ENCODE results near the gene TGFB2. TPM values are rescaled to one million over a fixed set of nuclear protein-coding genes. Genes with fewer than 3 reads are reported as not detected.
A peak's percentile ranks its signal among the peaks of the same experiment; 100 is the strongest.

Gene TGFB2
- total and polyA plus RNA-seq, 2 experiments from 2014 or later = 13.6 to 17.1 TPM

DNA sequence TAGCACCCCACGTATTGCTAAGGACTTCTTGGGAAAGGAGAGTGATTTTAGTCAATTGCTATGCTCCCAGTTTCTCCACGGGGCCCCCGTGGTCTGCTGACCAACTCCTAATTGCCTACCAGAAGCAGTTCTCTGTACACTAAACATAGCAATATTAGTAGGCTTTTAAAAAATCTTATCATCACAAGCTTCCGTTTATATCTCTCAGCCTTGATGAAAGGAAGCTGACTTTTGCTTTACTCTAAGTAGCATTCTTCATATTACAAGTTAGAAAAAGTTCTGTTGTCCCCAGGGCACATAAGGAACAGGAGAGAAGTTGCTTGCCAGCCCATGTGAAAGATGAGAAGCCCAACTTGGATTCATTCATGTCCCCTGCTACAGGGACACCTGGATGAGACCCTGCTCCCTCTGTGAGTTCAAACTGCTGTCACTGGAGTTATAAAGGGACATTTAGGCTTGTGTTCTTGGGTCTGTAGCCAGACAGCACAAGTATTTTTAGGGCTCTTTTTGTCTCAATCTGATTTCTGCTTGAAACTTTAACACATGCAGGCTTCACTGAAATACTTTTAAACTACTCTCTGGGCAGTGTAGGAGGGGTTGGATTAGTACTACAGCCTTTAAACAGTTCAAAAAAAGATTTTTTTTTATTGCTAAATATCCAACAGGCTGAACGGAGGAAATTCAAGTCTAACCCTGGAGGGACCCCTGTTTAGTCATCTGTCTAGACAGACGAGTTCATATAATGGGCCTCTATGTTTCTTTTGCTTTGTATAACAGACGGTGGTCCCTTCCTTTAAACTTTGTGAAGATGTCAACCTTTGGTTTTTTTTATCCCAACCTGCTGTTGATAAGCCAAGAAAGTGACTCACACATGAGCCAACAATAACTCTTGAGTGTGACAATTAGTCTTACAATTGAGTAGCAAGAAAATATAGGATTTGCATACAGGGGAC is 29.5 kb downstream of the TGFB2 start:
- peaks cover 35% of the 10 kb centered on the region for H3K79me2 ChIP-seq
- 26% methylated on average over 7 of the region's 7 CpGs for WGBS (ENCODE audit: low lambda C conversion rate, missing lambda C conversion rate)

DNA sequence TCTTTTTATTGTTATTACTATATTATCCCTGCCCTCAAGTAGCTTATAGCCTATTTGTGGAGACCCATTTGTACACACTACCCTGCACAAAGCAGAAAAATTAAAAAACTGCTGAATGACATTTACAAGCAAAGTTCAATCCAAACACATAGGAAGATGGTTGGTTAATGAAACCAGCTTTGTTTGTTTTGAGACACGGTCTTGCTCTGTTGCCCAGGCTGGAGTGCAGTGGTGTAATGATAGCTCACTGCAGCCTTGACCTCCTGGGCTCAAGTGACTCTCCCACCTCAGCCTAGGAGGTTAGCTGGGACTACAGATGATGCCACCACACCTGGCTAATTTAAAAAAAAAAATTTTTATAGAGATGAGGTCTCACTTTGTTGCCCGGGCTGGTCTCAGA is 31.6 kb downstream of the TGFB2 start:
- no peak for TF ChIP-seq CTCF (IDR thresholded peaks at IDR 0.05; ENCODE audit: poor library complexity)
- TF ChIP-seq EZH2phosphoT487 (IDR thresholded peaks at IDR 0.05; ENCODE audit: low read depth, severe bottlenecking, unreplicated experiment) = no peak
- TF ChIP-seq EZH2 (IDR thresholded peaks at IDR 0.05; ENCODE audit: borderline replicate concordance) = no peak
- Histone ChIP-seq H4K20me1 (ENCODE audit: insufficient read depth, poor library complexity, severe bottlenecking) (peaks cover 9% of the 10 kb centered on the region), H3K9me3 (ENCODE audit: low read depth) (no peaks in the 10 kb centered on the region), H2AFZ (no peak overlapping the region), H3K79me2 (peaks cover 17% of the 10 kb centered on the region), H3K27me3 (no peaks in the 10 kb centered on the region), H3K27ac (peak overlapping the region; percentile 9), H3K4me3 (no peak overlapping the region), H3K4me2 (peak overlapping the region; percentile 7), H3K36me3 (replicated peaks; ENCODE audit: insufficient read depth, low read depth) (no peaks in the 10 kb centered on the region), H3K9me2 (replicated peaks; ENCODE audit: insufficient read depth) (no peaks in the 10 kb centered on the region), H3K4me1 (ENCODE audit: insufficient read depth) (peaks cover 32% of the 10 kb centered on the region)
- 48% methylated on average over 2 of the region's 2 CpGs for whole genome bisulfite sequencing (ENCODE audit: low lambda C conversion rate, missing lambda C conversion rate)
- no peak for DNase-seq (ENCODE audit: low spot score)

More for the DNA sequence above, 29.5 kb downstream of the TGFB2 start:
- DNase-seq (ENCODE audit: low spot score) = no peak
- Histone ChIP-seq H3K9me2 (replicated peaks; ENCODE audit: insufficient read depth) (no peaks in the 10 kb centered on the region), H3K36me3 (replicated peaks; ENCODE audit: insufficient read depth, low read depth) (no peaks in the 10 kb centered on the region), H3K4me1 (ENCODE audit: insufficient read depth) (peaks cover 24% of the 10 kb centered on the region), H4K20me1 (ENCODE audit: insufficient read depth, poor library complexity, severe bottlenecking) (peaks cover 3% of the 10 kb centered on the region), H2AFZ (no peak overlapping the region), H3K9me3 (ENCODE audit: low read depth) (no peaks in the 10 kb centered on the region), H3K27ac (peak overlapping the region; percentile 65), H3K27me3 (no peaks in the 10 kb centered on the region), H3K4me2 (peak overlapping the region; percentile 53), H3K4me3 (no peak overlapping the region)
- no peak for TF ChIP-seq EZH2 (IDR thresholded peaks at IDR 0.05; ENCODE audit: borderline replicate concordance)
- no peak for TF ChIP-seq EZH2phosphoT487 (IDR thresholded peaks at IDR 0.05; ENCODE audit: low read depth, severe bottlenecking, unreplicated experiment)
- no peak for TF ChIP-seq CTCF (IDR thresholded peaks at IDR 0.05; ENCODE audit: poor library complexity)

DNA sequence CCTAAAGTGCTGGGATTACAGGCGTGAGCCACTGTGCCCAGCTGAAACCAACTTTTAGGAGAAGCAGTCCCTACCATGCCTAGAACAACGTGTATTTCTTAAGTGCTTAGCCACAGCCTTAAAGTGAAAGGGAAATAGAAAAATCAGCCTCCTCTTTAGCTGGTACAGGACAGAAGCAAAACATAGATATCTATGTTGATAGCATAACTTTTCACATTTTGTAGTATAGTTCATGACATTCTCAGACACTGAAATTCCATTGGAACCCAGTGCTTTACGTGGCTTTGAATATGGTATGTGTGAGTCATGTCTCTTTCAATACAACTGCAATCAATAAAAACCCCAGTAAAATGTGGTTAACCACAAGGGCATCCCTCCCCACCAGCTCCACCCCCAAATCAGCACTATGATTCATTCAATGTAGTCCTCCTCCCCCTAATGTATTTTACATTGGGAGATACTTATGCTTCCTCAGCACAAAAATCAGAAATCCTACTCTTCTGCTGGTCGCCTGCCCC is 32.1 kb downstream of the TGFB2 start:
- Histone ChIP-seq H2AFZ (no peak overlapping the region), H3K4me2 (peak overlapping the region; percentile 7), H3K27ac (peak overlapping the region; percentile 9), H3K4me3 (no peak overlapping the region), H3K79me2 (peaks cover 19% of the 10 kb centered on the region), H3K9me3 (ENCODE audit: low read depth) (no peaks in the 10 kb centered on the region), H4K20me1 (ENCODE audit: insufficient read depth, poor library complexity, severe bottlenecking) (peaks cover 9% of the 10 kb centered on the region), H3K27me3 (no peaks in the 10 kb centered on the region), H3K36me3 (replicated peaks; ENCODE audit: insufficient read depth, low read depth) (no peaks in the 10 kb centered on the region), H3K4me1 (ENCODE audit: insufficient read depth) (peaks cover 29% of the 10 kb centered on the region), H3K9me2 (replicated peaks; ENCODE audit: insufficient read depth) (no peaks in the 10 kb centered on the region)
- no peak for DNase-seq (ENCODE audit: low spot score)
- whole genome bisulfite sequencing (ENCODE audit: low lambda C conversion rate, missing lambda C conversion rate) = 51% methylated on average over 4 of the region's 4 CpGs
- TF ChIP-seq CTCF (IDR thresholded peaks at IDR 0.05; ENCODE audit: poor library complexity) = no peak
- no peak for TF ChIP-seq EZH2phosphoT487 (IDR thresholded peaks at IDR 0.05; ENCODE audit: low read depth, severe bottlenecking, unreplicated experiment)
- no peak for TF ChIP-seq EZH2 (IDR thresholded peaks at IDR 0.05; ENCODE audit: borderline replicate concordance)
